Right renal pelvis (tissue), 4 donors: ENCODE results near the gene ASCL3. TPM values are rescaled to one million over a fixed set of nuclear protein-coding genes. Genes with fewer than 3 reads are reported as not detected.
A peak's percentile ranks its signal among the peaks of the same experiment; 100 is the strongest.
"Not testable (repeated sequence)": the region's sequence is repeated elsewhere in the genome, so short reads cannot be mapped to it uniquely, and the experiment has no call there.

ENCODE experiments used
- DNase-seq, 4 donors: peaks; one replicate each; pipeline ENCODE4 v3.0.0-alpha.2; 2013; ENCODE audit warnings: low read depth in 4 of 4, low spot score in 3 of 4, missing footprints in 1 of 4
- polyA plus RNA-seq, 4 donors: library from polyadenylated mRNA; unstranded; fragments of 120-200 nt; gene quantifications; one replicate each; pipeline ENCODE4 v1.2.1, GENCODE V29; 2013; ENCODE audit not compliant: insufficient read length in 4 of 4

ASCL3 gene
- polyA plus RNA-seq, 4 donors: 0.25 TPM; not detected in 3

GRCh38 chr11:8913961-8914660 is 28.7 kb downstream of the ASCL3 start:
- DNase-seq: peak in 1 of 4 donors; percentile 31

- peak; percentile 96 to 97 (median 96) for DNase-seq
Measured at GRCh38 chr11:8911029-8911823, 31.6 kb downstream of the ASCL3 start, which contains the start of gene AKIP1. TSS of gene AKIP1 (plus strand) at chr11:8911189. CDS start at chr11:8911450, 261 bp downstream.

- no peak for DNase-seq
Measured at GRCh38 chr11:8910649-8911026, 32.2 kb downstream of the ASCL3 start.

- DNase-seq: no peak
Measured at GRCh38 chr11:8908099-8908498, 34.7 kb downstream of the ASCL3 start.

- DNase-seq: no peak
Measured at GRCh38 chr11:8907116-8907515, 35.7 kb downstream of the ASCL3 start.

- no peak for DNase-seq
Measured at GRCh38 chr11:8905528-8906165, 37.2 kb downstream of the ASCL3 start.

- no peak for DNase-seq
Measured at GRCh38 chr11:8899119-8899753, 43.6 kb downstream of the ASCL3 start.

- DNase-seq: not testable (repeated sequence)
Measured at GRCh38 chr11:8891185-8891584, 51.6 kb downstream of the ASCL3 start.

Other genes with a start within 250 kb of the ASCL3 start
- 10 to 100 TPM; 20.8 to 21.6 (median 21.3) TPM for gene AKIP1, start 31.8 kb downstream of the ASCL3 start, polyA plus RNA-seq
- 1 to 10 TPM in 1 of 4 donors, under 1 TPM in 3; 0.69 to 1.0 (median 0.89) TPM for gene C11orf16, start 10.1 kb downstream of the ASCL3 start, polyA plus RNA-seq
- 10 to 100 TPM; 63.0 to 78.4 (median 74.9) TPM for gene TMEM9B, start 21.4 kb upstream of the ASCL3 start, polyA plus RNA-seq
- 1 to 10 TPM in 1 of 4 donors, under 1 TPM in 3; 0.71 to 1.2 (median 0.88) TPM for gene NRIP3, start 61.0 kb upstream of the ASCL3 start, polyA plus RNA-seq
- gene SCUBE2, start 148.6 kb upstream of the ASCL3 start, polyA plus RNA-seq: 1 to 10 TPM; 6.9 to 7.7 (median 7.3) TPM